GM21619 (cell line): ENCODE measurements around the gene GBGT1.

Experiments
- ATAC-seq: cut with Tn5 transposase; IDR thresholded peaks from one replicate; pipeline ENCODE4 v1.9.1; 2021; ENCODE audit not compliant: unreplicated experiment

GBGT1 gene

GRCh38 chr9:133103183-133103986 lies 60.3 kb downstream of the GBGT1 start:
- no peak for ATAC-seq
